ENCODE measurements around the gene FAM174C. TPM values are rescaled to one million over a fixed set of nuclear protein-coding genes. Genes with fewer than 3 reads are reported as not detected.

FAM174C gene
- total RNA-seq, 1 experiment from 2014 or later: 110 TPM

GRCh38 chr19:1275976-1276627 lies 772 bp downstream of the FAM174C start:
- peak overlapping the region; percentile 95 for H3K27ac ChIP-seq (ENCODE audit: low read length)
- no peaks in the 10 kb centered on the region for H3F3A ChIP-seq (ENCODE audit: low read length, unreplicated experiment)
- no peaks in the 10 kb centered on the region for H3K9me3 ChIP-seq (ENCODE audit: low read length)
- DNase-seq (no peak), ATAC-seq (no peak)
- H3K36me3 ChIP-seq (ENCODE audit: low read depth, low read length): peaks cover 6% of the 10 kb centered on the region; the same call in 1 of the 2 replicates
- peak overlapping the region; percentile 70 for H3K4me3 ChIP-seq (ENCODE audit: low read length)
- H4K20me1 ChIP-seq (ENCODE audit: low read length): no peaks in the 10 kb centered on the region
- H2AFZ ChIP-seq (ENCODE audit: low read length): peak overlapping the region; percentile 57
- H3K9me2 ChIP-seq (replicated peaks; ENCODE audit: low read length): no peaks in the 10 kb centered on the region
- BruUV-seq (replicated peaks): TSS peak; percentile 28
- peak overlapping the region; percentile 92 for H3K9ac ChIP-seq (ENCODE audit: low read length)
- intact Hi-C loops (cut with micrococcal nuclease): loop anchor here (10.0 kb wide), 1 partner anchor 79 kb away; a partner anchor contains a TSS
- H3K4me1 ChIP-seq (ENCODE audit: insufficient read depth, low read length): peaks cover 45% of the 10 kb centered on the region
- H3K27me3 ChIP-seq (ENCODE audit: low read length): no peaks in the 10 kb centered on the region
- H3K4me2 ChIP-seq (ENCODE audit: low read length): peak overlapping the region; percentile 95
- ChIA-PET CTCF (no interaction called here), POLR2A (ENCODE audit: unreplicated experiment) (no interaction called here)
- TF ChIP-seq CTCF (conservative IDR thresholded peaks at IDR 0.05; ENCODE audit: low read depth, low read length) (no peak), EZH2 (IDR thresholded peaks at IDR 0.05; ENCODE audit: low read length, unreplicated experiment) (no peak), EZH2phosphoT487 (IDR thresholded peaks at IDR 0.05; ENCODE audit: borderline replicate concordance, low read length) (no peak)
- peaks cover 57% of the 10 kb centered on the region for H3K79me2 ChIP-seq (ENCODE audit: low read length)

- Histone ChIP-seq H3K27ac (ENCODE audit: low read length) (peak overlapping the region; percentile 95), H3K27me3 (ENCODE audit: low read length) (no peaks in the 10 kb centered on the region), H3K4me1 (ENCODE audit: insufficient read depth, low read length) (peaks cover 40% of the 10 kb centered on the region), H3K9me3 (ENCODE audit: low read length) (no peaks in the 10 kb centered on the region), H3K36me3 (ENCODE audit: low read depth, low read length) (peaks cover 6% of the 10 kb centered on the region; the same call in 1 of the 2 replicates), H3K4me2 (ENCODE audit: low read length) (peak overlapping the region; percentile 95), H2AFZ (ENCODE audit: low read length) (no peak overlapping the region), H3K9me2 (replicated peaks; ENCODE audit: low read length) (no peaks in the 10 kb centered on the region), H3K9ac (ENCODE audit: low read length) (peak overlapping the region; percentile 92), H4K20me1 (ENCODE audit: low read length) (no peaks in the 10 kb centered on the region), H3K79me2 (ENCODE audit: low read length) (peaks cover 52% of the 10 kb centered on the region), H3K4me3 (ENCODE audit: low read length) (peak overlapping the region; percentile 70), H3F3A (ENCODE audit: low read length, unreplicated experiment) (no peaks in the 10 kb centered on the region)
- DNase-seq (no peak), ATAC-seq (no peak)
- ChIA-PET CTCF (interaction anchor here (0.7 kb wide), 1 partner anchor 105 kb away, joined by 4 read pairs; no protein-coding TSS in a partner anchor), POLR2A (ENCODE audit: unreplicated experiment) (no interaction called here)
- BruUV-seq (replicated peaks): no TSS peak
- intact Hi-C loops (cut with micrococcal nuclease): loop anchor here (10.0 kb wide), 1 partner anchor 78 kb away; a partner anchor contains a TSS
- TF ChIP-seq EZH2 (IDR thresholded peaks at IDR 0.05; ENCODE audit: low read length, unreplicated experiment) (no peak), EZH2phosphoT487 (IDR thresholded peaks at IDR 0.05; ENCODE audit: borderline replicate concordance, low read length) (no peak), CTCF (conservative IDR thresholded peaks at IDR 0.05; ENCODE audit: low read depth, low read length) (no peak)
Measured at GRCh38 chr19:1276628-1277022, 1.3 kb downstream of the FAM174C start.

- H3K79me2 ChIP-seq (ENCODE audit: low read length): peaks cover 48% of the 10 kb centered on the region
- no peaks in the 10 kb centered on the region for H3K27me3 ChIP-seq (ENCODE audit: low read length)
- no peaks in the 10 kb centered on the region for H3K9me2 ChIP-seq (replicated peaks; ENCODE audit: low read length)
- no TSS peak for BruUV-seq (replicated peaks)
- POLR2A ChIA-PET (ENCODE audit: unreplicated experiment): no interaction called here
- no peak overlapping the region for H2AFZ ChIP-seq (ENCODE audit: low read length)
- H3F3A ChIP-seq (ENCODE audit: low read length, unreplicated experiment): no peaks in the 10 kb centered on the region
- H3K4me3 ChIP-seq (ENCODE audit: low read length): peak overlapping the region; percentile 70; the same call in 1 of the 2 replicates
- no peak overlapping the region for H3K27ac ChIP-seq (ENCODE audit: low read length)
- TF ChIP-seq EZH2phosphoT487 (IDR thresholded peaks at IDR 0.05; ENCODE audit: borderline replicate concordance, low read length) (no peak), CTCF (conservative IDR thresholded peaks at IDR 0.05; ENCODE audit: low read depth, low read length) (no peak), EZH2 (IDR thresholded peaks at IDR 0.05; ENCODE audit: low read length, unreplicated experiment) (no peak)
- peaks cover 35% of the 10 kb centered on the region for H3K4me1 ChIP-seq (ENCODE audit: insufficient read depth, low read length)
- peak overlapping the region; percentile 95; the same call in 1 of the 2 replicates for H3K4me2 ChIP-seq (ENCODE audit: low read length)
- intact Hi-C loops (cut with micrococcal nuclease): loop anchor here (10.0 kb wide), 1 partner anchor 78 kb away; a partner anchor contains a TSS
- DNase-seq (no peak), ATAC-seq (no peak)
- CTCF ChIA-PET: interaction anchor here (0.7 kb wide), 1 partner anchor 104 kb away, joined by 4 read pairs; no protein-coding TSS in a partner anchor
- no peaks in the 10 kb centered on the region for H3K9me3 ChIP-seq (ENCODE audit: low read length)
- peaks cover 6% of the 10 kb centered on the region; the same call in 1 of the 2 replicates for H3K36me3 ChIP-seq (ENCODE audit: low read depth, low read length)
- H3K9ac ChIP-seq (ENCODE audit: low read length): no peak overlapping the region
- H4K20me1 ChIP-seq (ENCODE audit: low read length): no peaks in the 10 kb centered on the region
Measured at GRCh38 chr19:1277061-1277460, 1.7 kb downstream of the FAM174C start.
